Measurements from ENCODE around the gene GPR162.

- TF ChIP-seq CTCF (conservative IDR thresholded peaks at IDR 0.05; ENCODE audit: low read depth, low read length) (no peak), FOS (IDR thresholded peaks at IDR 0.05; ENCODE audit: low read depth, low read length) (no peak), RAD21 (IDR thresholded peaks at IDR 0.05; ENCODE audit: low read length) (no peak), POLR2A (IDR thresholded peaks at IDR 0.05; ENCODE audit: low read depth, low read length) (no peak), NFE2L2 (IDR thresholded peaks at IDR 0.05; ENCODE audit: low read depth, low read length) (no peak), SMC3 (IDR thresholded peaks at IDR 0.05; ENCODE audit: low read depth, low read length) (no peak), RCOR1 (IDR thresholded peaks at IDR 0.05; ENCODE audit: insufficient replicate concordance, low read length) (no peak), MXI1 (IDR thresholded peaks at IDR 0.05; ENCODE audit: borderline replicate concordance, low read depth, low read length) (no peak), BHLHE40 (IDR thresholded peaks at IDR 0.05; ENCODE audit: low read depth, low read length) (no peak)
Measured at GRCh38 chr12:6840330-6840729, 18.7 kb downstream of the GPR162 start.

Measured in IMR-90 (cell line).